RWPE2 (cell line): ENCODE results near the gene GREB1L.

Experiments
- ATAC-seq: fragments of 200-7000 bp; cut with Tn5 transposase; 3 replicates; pipeline ENCODE4 v1.9.1; 2021; ENCODE audit warnings: low read depth
- DNase-seq: peaks from one replicate; pipeline ENCODE4 v3.0.0-alpha.2; 2020; ENCODE audit warnings: low spot score
- H3K27ac ChIP-seq: fragments of 450-650 bp; 2 replicates; pipeline ENCODE4 v1.5.1; 2017; ENCODE audit warnings: mild to moderate bottlenecking; ENCODE audit not compliant: poor library complexity, severe bottlenecking
- H3K27me3 ChIP-seq: fragments of 250-450 bp; sonication (Bioruptor Pico); 2 replicates; pipeline ENCODE4 v1.5.1; 2021; ENCODE audit warnings: mild to moderate bottlenecking, moderate library complexity; ENCODE audit not compliant: insufficient read depth, poor library complexity, severe bottlenecking
- H3K36me3 ChIP-seq: fragments of 250-450 bp; sonication (Bioruptor Pico); 2 replicates; pipeline ENCODE4 v1.5.1; 2020; ENCODE audit warnings: low read depth, mild to moderate bottlenecking, moderate library complexity
- H3K4me1 ChIP-seq: fragments of 250-450 bp; sonication (Bioruptor Pico); 2 replicates; pipeline ENCODE4 v1.5.1; 2021; ENCODE audit warnings: mild to moderate bottlenecking, moderate library complexity; ENCODE audit not compliant: insufficient read depth, poor library complexity, severe bottlenecking
- H3K4me3 ChIP-seq: fragments of 250-450 bp; sonication (Bioruptor Pico); 2 replicates; pipeline ENCODE4 v1.5.1; 2021; ENCODE audit warnings: mild to moderate bottlenecking, moderate library complexity; ENCODE audit not compliant: severe bottlenecking
- H3K9me3 ChIP-seq: fragments of 250-450 bp; sonication (Bioruptor Pico); 2 replicates; pipeline ENCODE4 v1.5.1; 2021; ENCODE audit warnings: mild to moderate bottlenecking, moderate library complexity; ENCODE audit not compliant: severe bottlenecking
- TF ChIP-seq, protein P1 (sequence below): fragments of 450-650 bp; IDR thresholded peaks from one replicate; pipeline ENCODE4 v1.5.1; 2017; ENCODE audit warnings: mild to moderate bottlenecking, moderate library complexity; ENCODE audit not compliant: poor library complexity, severe bottlenecking

Gene GREB1L

DNA sequence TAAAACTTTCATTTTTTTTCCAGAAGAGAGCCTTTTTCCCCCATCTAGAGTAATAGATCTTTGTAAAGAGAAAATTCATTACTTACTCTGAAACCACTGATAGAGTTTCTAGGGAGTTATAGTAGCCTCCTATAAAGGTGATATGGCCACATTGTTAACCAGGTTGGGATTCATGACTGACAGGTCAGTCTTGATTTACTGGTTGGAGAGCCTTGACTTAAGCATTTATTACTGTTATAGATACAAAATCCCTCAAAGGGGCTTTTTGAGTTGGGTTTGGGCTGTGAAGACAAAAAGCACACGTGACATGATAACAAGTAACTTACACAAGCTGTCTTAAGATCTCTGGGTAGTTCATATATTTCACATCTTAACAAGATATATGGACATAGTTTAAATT lies 141.0 kb downstream of the GREB1L start:
- TF ChIP-seq, protein P1, sequence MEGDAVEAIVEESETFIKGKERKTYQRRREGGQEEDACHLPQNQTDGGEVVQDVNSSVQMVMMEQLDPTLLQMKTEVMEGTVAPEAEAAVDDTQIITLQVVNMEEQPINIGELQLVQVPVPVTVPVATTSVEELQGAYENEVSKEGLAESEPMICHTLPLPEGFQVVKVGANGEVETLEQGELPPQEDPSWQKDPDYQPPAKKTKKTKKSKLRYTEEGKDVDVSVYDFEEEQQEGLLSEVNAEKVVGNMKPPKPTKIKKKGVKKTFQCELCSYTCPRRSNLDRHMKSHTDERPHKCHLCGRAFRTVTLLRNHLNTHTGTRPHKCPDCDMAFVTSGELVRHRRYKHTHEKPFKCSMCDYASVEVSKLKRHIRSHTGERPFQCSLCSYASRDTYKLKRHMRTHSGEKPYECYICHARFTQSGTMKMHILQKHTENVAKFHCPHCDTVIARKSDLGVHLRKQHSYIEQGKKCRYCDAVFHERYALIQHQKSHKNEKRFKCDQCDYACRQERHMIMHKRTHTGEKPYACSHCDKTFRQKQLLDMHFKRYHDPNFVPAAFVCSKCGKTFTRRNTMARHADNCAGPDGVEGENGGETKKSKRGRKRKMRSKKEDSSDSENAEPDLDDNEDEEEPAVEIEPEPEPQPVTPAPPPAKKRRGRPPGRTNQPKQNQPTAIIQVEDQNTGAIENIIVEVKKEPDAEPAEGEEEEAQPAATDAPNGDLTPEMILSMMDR, result no peak
- no peak overlapping the region for H3K27ac ChIP-seq
- no peaks in the 10 kb centered on the region for H3K4me1 ChIP-seq
- H3K4me3 ChIP-seq, result no peak overlapping the region
- no peaks in the 10 kb centered on the region for H3K36me3 ChIP-seq
- ATAC-seq (no peak), DNase-seq (no peak)
- no peaks in the 10 kb centered on the region for H3K9me3 ChIP-seq
- no peaks in the 10 kb centered on the region for H3K27me3 ChIP-seq

DNA sequence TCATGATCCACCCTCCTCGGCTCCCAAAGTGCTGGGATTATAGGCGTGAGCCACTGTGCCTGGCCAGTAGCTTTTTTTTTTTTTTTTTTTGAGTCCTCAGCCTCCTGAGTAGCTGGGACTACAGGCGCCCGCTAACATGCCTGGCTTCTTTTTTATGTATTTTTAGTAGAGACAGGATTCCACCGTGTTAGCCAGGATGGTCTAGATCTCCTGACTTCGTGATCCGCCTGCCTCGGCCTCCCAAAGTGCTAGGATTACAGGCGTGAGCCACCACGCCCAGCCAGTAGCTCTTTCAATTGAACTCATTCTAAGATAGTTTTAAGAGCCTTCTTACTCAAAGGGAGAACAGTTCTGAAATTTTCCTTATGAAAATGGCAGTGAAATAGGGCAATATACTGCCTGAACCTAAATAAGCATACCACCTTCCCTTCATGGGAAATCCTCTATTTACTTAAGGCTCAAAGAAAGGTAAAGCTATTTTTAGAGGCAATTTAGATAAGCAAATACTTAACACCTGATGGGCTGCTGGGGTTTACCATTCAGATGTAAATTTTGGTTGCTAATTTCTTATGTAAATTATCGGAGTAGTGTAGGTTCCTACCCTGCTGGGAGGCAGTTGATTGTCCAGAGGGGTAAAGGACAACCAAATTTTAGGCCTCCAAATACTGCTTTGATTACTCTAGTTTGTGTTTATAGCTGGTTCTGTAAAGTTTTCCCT lies 144.7 kb downstream of the GREB1L start:
- ATAC-seq (no peak), DNase-seq (no peak)
- Histone ChIP-seq H3K4me3 (no peak overlapping the region), H3K36me3 (no peaks in the 10 kb centered on the region), H3K4me1 (peaks cover 21% of the 10 kb centered on the region), H3K9me3 (no peaks in the 10 kb centered on the region), H3K27ac (no peak overlapping the region), H3K27me3 (no peaks in the 10 kb centered on the region)
- TF ChIP-seq, protein P1, result no peak

DNA sequence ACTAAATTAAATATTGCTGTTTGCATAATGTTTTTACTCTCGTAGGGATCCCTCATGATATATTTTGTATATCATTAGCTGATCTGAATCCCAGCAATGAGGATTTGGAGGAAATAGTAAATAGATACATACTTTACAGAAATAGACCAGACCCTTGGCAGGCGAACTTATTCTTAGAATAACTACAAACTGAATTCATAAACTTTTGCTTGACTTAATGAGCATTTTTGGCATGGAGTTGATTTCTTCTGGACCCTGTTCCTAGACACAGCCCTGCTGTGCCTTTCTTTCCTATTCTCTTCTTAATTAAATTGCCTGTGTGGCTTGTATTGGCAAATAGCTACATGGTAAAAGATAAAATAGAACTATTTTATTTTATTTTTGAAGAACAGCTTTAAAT lies 145.9 kb downstream of the GREB1L start:
- no peak overlapping the region for H3K4me3 ChIP-seq
- DNase-seq (no peak), ATAC-seq (no peak)
- H3K4me1 ChIP-seq, result peaks cover 24% of the 10 kb centered on the region
- H3K27me3 ChIP-seq, result no peaks in the 10 kb centered on the region
- H3K9me3 ChIP-seq, result no peaks in the 10 kb centered on the region
- H3K27ac ChIP-seq, result no peak overlapping the region
- no peaks in the 10 kb centered on the region for H3K36me3 ChIP-seq
- TF ChIP-seq, protein P1, result no peak

DNA sequence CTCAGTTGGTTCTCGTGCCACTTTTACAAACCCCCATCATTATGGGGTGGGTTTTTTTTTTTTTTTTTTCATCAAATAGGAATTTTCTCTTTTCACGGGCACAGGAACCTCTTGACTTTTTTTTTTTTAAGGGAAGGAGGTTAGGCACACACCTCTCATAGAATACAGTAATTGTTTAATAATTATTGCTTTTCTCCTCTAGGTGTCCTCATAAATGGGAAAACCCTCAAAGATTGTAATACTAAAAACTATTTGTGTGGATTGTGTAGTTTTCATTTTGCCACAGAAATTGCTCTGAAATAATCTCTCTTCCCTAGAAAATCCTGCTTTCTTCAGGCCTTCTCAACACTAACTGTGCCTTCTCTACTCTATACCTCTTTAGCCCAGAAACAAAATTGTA lies 147.3 kb downstream of the GREB1L start:
- no peak for DNase-seq
- Histone ChIP-seq H3K27ac (peak overlapping the region; percentile 72), H3K9me3 (no peaks in the 10 kb centered on the region), H3K27me3 (no peaks in the 10 kb centered on the region), H3K4me1 (peaks cover 24% of the 10 kb centered on the region), H3K4me3 (no peak overlapping the region), H3K36me3 (no peaks in the 10 kb centered on the region)
- TF ChIP-seq, protein P1, result peak; percentile 39
- no peak for ATAC-seq

DNA sequence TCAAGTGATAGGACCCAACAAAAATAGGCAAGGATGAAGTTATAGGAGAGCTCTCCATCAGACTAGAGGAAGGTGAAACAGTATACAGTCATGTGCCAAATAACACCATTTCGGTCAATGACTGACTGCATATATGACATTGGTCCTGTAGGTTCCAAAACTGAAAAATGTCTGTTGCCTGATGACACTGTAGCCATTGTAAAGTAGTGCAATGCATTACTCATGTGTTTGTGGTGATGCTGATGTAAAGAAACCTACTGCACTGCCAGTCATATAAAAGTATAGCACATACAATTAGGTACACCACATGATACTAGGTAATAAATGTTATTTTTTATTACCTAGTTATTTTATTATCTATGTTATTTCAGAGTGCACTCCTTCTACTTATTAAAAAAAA lies 147.9 kb downstream of the GREB1L start:
- H3K36me3 ChIP-seq, result no peaks in the 10 kb centered on the region
- H3K4me3 ChIP-seq, result no peak overlapping the region
- peaks cover 24% of the 10 kb centered on the region for H3K4me1 ChIP-seq
- H3K27me3 ChIP-seq, result no peaks in the 10 kb centered on the region
- ATAC-seq (peak; percentile 6; the same call in 1 of the 3 replicates), DNase-seq (no peak)
- no peaks in the 10 kb centered on the region for H3K9me3 ChIP-seq
- TF ChIP-seq, protein P1, result no peak
- peak overlapping the region; percentile 72 for H3K27ac ChIP-seq
